Endothelial cell of umbilical vein (primary cell): ENCODE results near the gene SUGCT.
"Not testable (repeated sequence)": the region's sequence is repeated elsewhere in the genome, so short reads cannot be mapped to it uniquely, and the experiment has no call there.

ENCODE experiments used
- JUN ChIP-seq: IDR thresholded peaks from 2 replicates; pipeline ENCODE4 v1.6.1; 2011; ENCODE audit warnings: borderline replicate concordance, low read depth; ENCODE audit not compliant: insufficient read length, insufficient read depth
- POLR2A ChIP-seq: IDR thresholded peaks from 2 replicates; pipeline ENCODE4 v1.6.1; 2012; ENCODE audit warnings: low read depth, mild to moderate bottlenecking, control low read depth, low read length
- TF ChIP-seq, protein P1 (sequence below), 2 donors: IDR thresholded peaks; 1 replicate in 1 of 2; 2 replicates in 1 of 2; pipeline ENCODE4 v1.5.1; 2011; ENCODE audit warnings: low read length in 2 of 2, mild to moderate bottlenecking in 2 of 2, moderate library complexity in 2 of 2, control low read depth in 1 of 2, inconsistent platforms in 1 of 2, low read depth in 1 of 2; ENCODE audit not compliant: insufficient read depth in 1 of 2; ENCODE audit errors: extremely low read depth in 1 of 2

- TF ChIP-seq, protein P1, sequence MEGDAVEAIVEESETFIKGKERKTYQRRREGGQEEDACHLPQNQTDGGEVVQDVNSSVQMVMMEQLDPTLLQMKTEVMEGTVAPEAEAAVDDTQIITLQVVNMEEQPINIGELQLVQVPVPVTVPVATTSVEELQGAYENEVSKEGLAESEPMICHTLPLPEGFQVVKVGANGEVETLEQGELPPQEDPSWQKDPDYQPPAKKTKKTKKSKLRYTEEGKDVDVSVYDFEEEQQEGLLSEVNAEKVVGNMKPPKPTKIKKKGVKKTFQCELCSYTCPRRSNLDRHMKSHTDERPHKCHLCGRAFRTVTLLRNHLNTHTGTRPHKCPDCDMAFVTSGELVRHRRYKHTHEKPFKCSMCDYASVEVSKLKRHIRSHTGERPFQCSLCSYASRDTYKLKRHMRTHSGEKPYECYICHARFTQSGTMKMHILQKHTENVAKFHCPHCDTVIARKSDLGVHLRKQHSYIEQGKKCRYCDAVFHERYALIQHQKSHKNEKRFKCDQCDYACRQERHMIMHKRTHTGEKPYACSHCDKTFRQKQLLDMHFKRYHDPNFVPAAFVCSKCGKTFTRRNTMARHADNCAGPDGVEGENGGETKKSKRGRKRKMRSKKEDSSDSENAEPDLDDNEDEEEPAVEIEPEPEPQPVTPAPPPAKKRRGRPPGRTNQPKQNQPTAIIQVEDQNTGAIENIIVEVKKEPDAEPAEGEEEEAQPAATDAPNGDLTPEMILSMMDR (IDR thresholded peaks at IDR 0.05; ENCODE audit: extremely low read depth in 1 of 2, insufficient read depth in 1 of 2, low read depth in 1 of 2, low read length in 2 of 2) = not testable (repeated sequence)
- not testable (repeated sequence) for TF ChIP-seq POLR2A, JUN
These were observed 83.8 kb downstream of the SUGCT start for GRCh38 chr7:40218612-40219011.
